Endodermal cell (in vitro differentiated cells): ENCODE measurements around the gene SIGLEC1. TPM values are rescaled to one million over a fixed set of nuclear protein-coding genes. Genes with fewer than 3 reads are reported as not detected.

Experiments used
- DNase-seq: peaks from one replicate; pipeline ENCODE4 v3.0.0-alpha.2; 2017
- H3K27ac ChIP-seq: 2 replicates; pipeline ENCODE4 v1.5.1; 2013; ENCODE audit warnings: mild to moderate bottlenecking, low read depth, low read length, moderate library complexity
- H3K27me3 ChIP-seq: 2 replicates; pipeline ENCODE4 v1.6.1; 2013; ENCODE audit warnings: mild to moderate bottlenecking, low read length, moderate library complexity; ENCODE audit not compliant: insufficient read depth, control insufficient read depth, poor library complexity, severe bottlenecking
- H3K36me3 ChIP-seq: 2 replicates; pipeline ENCODE4 v1.7.0; 2013; ENCODE audit warnings: mild to moderate bottlenecking, low read length, moderate library complexity; ENCODE audit not compliant: control insufficient read depth, insufficient read depth
- H3K4me1 ChIP-seq: one replicate; pipeline ENCODE4 v1.7.0; 2013; ENCODE audit warnings: low read length; ENCODE audit not compliant: control insufficient read depth, insufficient read depth
- H3K4me3 ChIP-seq: 2 replicates; pipeline ENCODE4 v1.5.1; 2013; ENCODE audit warnings: mild to moderate bottlenecking, low read length, moderate library complexity
- H3K9ac ChIP-seq: 2 replicates; pipeline ENCODE4 v1.6.1; 2013; ENCODE audit warnings: mild to moderate bottlenecking, low read length, moderate library complexity; ENCODE audit not compliant: poor library complexity, severe bottlenecking; ENCODE audit errors: extremely low read depth
- H3K9me3 ChIP-seq: 2 replicates; pipeline ENCODE4 v1.6.1; 2013; ENCODE audit warnings: mild to moderate bottlenecking, low read length, moderate library complexity; ENCODE audit not compliant: control insufficient read depth
- H3K27ac Mint-ChIP-seq: 2 replicates; pipeline ENCODE4 v1.8.0; 2020; ENCODE audit warnings: mixed read lengths
- H3K27me3 Mint-ChIP-seq: 2 replicates; pipeline ENCODE4 v1.8.0; 2021; ENCODE audit warnings: mild to moderate bottlenecking, mixed read lengths; ENCODE audit not compliant: insufficient read depth
- H3K36me3 Mint-ChIP-seq: 2 replicates; pipeline ENCODE4 v1.8.0; 2020; ENCODE audit warnings: low read depth, mixed read lengths
- H3K4me1 Mint-ChIP-seq: 2 replicates; pipeline ENCODE4 v1.8.0; 2020; ENCODE audit warnings: mixed read lengths
- H3K4me3 Mint-ChIP-seq: 2 replicates; pipeline ENCODE4 v1.8.0; 2020; ENCODE audit warnings: mild to moderate bottlenecking, moderate library complexity, mixed read lengths
- H3K9me3 Mint-ChIP-seq: 2 replicates; pipeline ENCODE4 v1.8.0; 2020; ENCODE audit warnings: mild to moderate bottlenecking, mixed read lengths
- CTCF ChIP-seq: fragments of 200-600 bp; sonication (generic); conservative IDR thresholded peaks from 2 replicates; pipeline ENCODE4 v1.5.0; 2021; ENCODE audit warnings: antibody characterized with exemption, mild to moderate bottlenecking
- WGBS, 2 experiments: methylation state at CpG; one replicate each; pipeline versions ENCODE4 v1.1.5 to v1.1.7; 2013; ENCODE audit warnings: missing lambda C conversion rate in 2 of 2, mixed read lengths in 1 of 2; ENCODE audit not compliant: insufficient coverage in 1 of 2, insufficient read length in 1 of 2; 5-methylcytosine and 5-hydroxymethylcytosine counted together
- total RNA-seq, 2 donors: library from RNA; stranded (reverse); fragmentation: NEBNext Ultra II Directional in 1 of 2; extraction: Animal tissue kit (Norgen Biotek cat#: 25700) in 1 of 2; gene quantifications; 2 replicates in 1 of 2; 3 replicates in 1 of 2; pipeline ENCODE4 v1.2.1, GENCODE V29; 2021

SIGLEC1 gene
- total RNA-seq, 2 donors from 2014 or later = not detected

GRCh38 chr20:3720068-3720467 is 7.7 kb upstream of the SIGLEC1 start:
- H3K4me1 Mint-ChIP-seq = no peaks in the 10 kb centered on the region
- H3K9me3 Mint-ChIP-seq = no peaks in the 10 kb centered on the region
- no peak overlapping the region for H3K27ac Mint-ChIP-seq
- Histone ChIP-seq H3K27me3 (peaks cover 23% of the 10 kb centered on the region), H3K9me3 (no peaks in the 10 kb centered on the region), H3K9ac (no peak overlapping the region), H3K4me3 (no peak overlapping the region), H3K36me3 (no peaks in the 10 kb centered on the region), H3K4me1 (no peaks in the 10 kb centered on the region), H3K27ac (no peak overlapping the region)
- TF ChIP-seq CTCF = no peak
- H3K27me3 Mint-ChIP-seq = peaks cover 26% of the 10 kb centered on the region
- 86% methylated on average over 2 of the region's 2 CpGs; no CpG with 5 or more reads in 1 of the 2 experiments for WGBS, 2 experiments
- H3K4me3 Mint-ChIP-seq = no peak overlapping the region
- no peaks in the 10 kb centered on the region for H3K36me3 Mint-ChIP-seq
- DNase-seq = no peak

- Histone ChIP-seq H3K27ac (no peak overlapping the region), H3K27me3 (peaks cover 17% of the 10 kb centered on the region), H3K4me1 (no peaks in the 10 kb centered on the region), H3K36me3 (no peaks in the 10 kb centered on the region), H3K9ac (no peak overlapping the region), H3K9me3 (no peaks in the 10 kb centered on the region), H3K4me3 (no peak overlapping the region)
- DNase-seq = no peak
- WGBS, 2 experiments = 84 to 89% methylated on average over 2 to 4 of the region's 4 CpGs
- no peak for TF ChIP-seq CTCF
- Mint-ChIP-seq H3K4me1 (no peaks in the 10 kb centered on the region), H3K36me3 (no peaks in the 10 kb centered on the region), H3K27me3 (peaks cover 21% of the 10 kb centered on the region), H3K9me3 (no peaks in the 10 kb centered on the region), H3K27ac (no peak overlapping the region), H3K4me3 (no peak overlapping the region)
Measured at GRCh38 chr20:3719046-3719445, 6.6 kb upstream of the SIGLEC1 start.

- H3K4me3 Mint-ChIP-seq = no peak overlapping the region
- Histone ChIP-seq H3K4me1 (no peaks in the 10 kb centered on the region), H3K9ac (no peak overlapping the region), H3K27ac (no peak overlapping the region), H3K4me3 (no peak overlapping the region), H3K9me3 (no peaks in the 10 kb centered on the region), H3K36me3 (no peaks in the 10 kb centered on the region), H3K27me3 (peaks cover 16% of the 10 kb centered on the region)
- H3K36me3 Mint-ChIP-seq = no peaks in the 10 kb centered on the region
- DNase-seq = peak; percentile 86
- H3K27me3 Mint-ChIP-seq = peaks cover 13% of the 10 kb centered on the region
- H3K9me3 Mint-ChIP-seq = no peaks in the 10 kb centered on the region
- 81 to 97% methylated on average over 3 to 4 of the region's 4 CpGs for WGBS, 2 experiments
- no peaks in the 10 kb centered on the region for H3K4me1 Mint-ChIP-seq
- TF ChIP-seq CTCF = peak; percentile 94
- H3K27ac Mint-ChIP-seq = no peak overlapping the region
Measured at GRCh38 chr20:3716195-3716834, 3.9 kb upstream of the SIGLEC1 start.
